ENCODE data around the gene ASIC4. TPM values are rescaled to one million over a fixed set of nuclear protein-coding genes. Genes with fewer than 3 reads are reported as not detected.

ASIC4 gene
- total RNA-seq, 1 donor from 2014 or later = 0.15 TPM

- no peak overlapping the region for H3K27ac Mint-ChIP-seq (ENCODE audit: unreplicated experiment)
- peaks cover 17% of the 10 kb centered on the region for H3K36me3 Mint-ChIP-seq (ENCODE audit: low read depth)
- H3K9me3 Mint-ChIP-seq (ENCODE audit: low read depth) = no peaks in the 10 kb centered on the region
- TF ChIP-seq, protein P1, sequence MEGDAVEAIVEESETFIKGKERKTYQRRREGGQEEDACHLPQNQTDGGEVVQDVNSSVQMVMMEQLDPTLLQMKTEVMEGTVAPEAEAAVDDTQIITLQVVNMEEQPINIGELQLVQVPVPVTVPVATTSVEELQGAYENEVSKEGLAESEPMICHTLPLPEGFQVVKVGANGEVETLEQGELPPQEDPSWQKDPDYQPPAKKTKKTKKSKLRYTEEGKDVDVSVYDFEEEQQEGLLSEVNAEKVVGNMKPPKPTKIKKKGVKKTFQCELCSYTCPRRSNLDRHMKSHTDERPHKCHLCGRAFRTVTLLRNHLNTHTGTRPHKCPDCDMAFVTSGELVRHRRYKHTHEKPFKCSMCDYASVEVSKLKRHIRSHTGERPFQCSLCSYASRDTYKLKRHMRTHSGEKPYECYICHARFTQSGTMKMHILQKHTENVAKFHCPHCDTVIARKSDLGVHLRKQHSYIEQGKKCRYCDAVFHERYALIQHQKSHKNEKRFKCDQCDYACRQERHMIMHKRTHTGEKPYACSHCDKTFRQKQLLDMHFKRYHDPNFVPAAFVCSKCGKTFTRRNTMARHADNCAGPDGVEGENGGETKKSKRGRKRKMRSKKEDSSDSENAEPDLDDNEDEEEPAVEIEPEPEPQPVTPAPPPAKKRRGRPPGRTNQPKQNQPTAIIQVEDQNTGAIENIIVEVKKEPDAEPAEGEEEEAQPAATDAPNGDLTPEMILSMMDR (IDR thresholded peaks at IDR 0.05) = no peak
- peaks cover 29% of the 10 kb centered on the region for H3K4me1 Mint-ChIP-seq (ENCODE audit: low read depth)
- H3K4me3 Mint-ChIP-seq (ENCODE audit: unreplicated experiment) = no peak overlapping the region
- H3K27me3 Mint-ChIP-seq (ENCODE audit: low read depth) = no peaks in the 10 kb centered on the region
- no peak for DNase-seq (ENCODE audit: low spot score)
Measured at GRCh38 chr2:219545943-219546352, 31.7 kb downstream of the ASIC4 start.

DNA sequence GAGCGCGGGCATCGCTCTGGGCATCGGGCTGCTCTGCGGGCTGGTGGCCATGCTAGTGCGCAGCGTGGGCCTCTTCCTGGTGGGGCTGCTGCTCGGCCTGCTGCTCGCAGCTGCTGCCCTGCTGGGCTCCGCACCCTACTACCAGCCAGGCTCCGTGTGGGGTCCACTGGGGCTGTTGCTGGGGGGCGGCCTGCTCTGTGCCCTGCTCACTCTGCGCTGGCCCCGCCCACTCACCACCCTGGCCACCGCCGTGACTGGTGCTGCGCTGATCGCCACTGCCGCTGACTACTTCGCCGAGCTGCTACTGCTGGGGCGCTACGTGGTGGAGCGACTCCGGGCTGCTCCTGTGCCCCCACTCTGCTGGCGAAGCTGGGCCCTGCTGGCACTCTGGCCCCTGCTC lies 33.3 kb downstream of the ASIC4 start:
- peak; percentile 92 for DNase-seq (ENCODE audit: low spot score)
- TF ChIP-seq, protein P1 (IDR thresholded peaks at IDR 0.05) = no peak
- H3K27me3 Mint-ChIP-seq (ENCODE audit: low read depth) = no peaks in the 10 kb centered on the region

DNA sequence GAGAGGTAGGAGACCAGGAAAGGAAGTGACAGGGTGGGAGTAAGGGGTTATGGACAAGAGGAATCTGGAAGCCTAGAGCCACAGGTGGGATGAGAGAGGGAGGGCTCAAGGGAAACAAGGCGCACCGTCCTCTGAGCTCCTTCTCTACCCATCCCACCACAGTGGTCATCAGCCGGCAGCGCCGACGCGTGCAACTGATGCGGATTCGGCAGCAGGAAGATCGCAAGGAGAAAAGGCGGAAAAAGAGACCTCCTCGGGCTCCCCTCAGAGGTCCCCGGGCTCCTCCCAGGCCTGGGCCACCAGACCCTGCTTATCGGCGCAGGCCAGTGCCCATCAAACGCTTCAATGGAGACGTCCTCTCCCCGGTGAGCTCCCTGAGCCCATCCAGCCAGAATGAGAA lies 34.7 kb downstream of the ASIC4 start:
- Mint-ChIP-seq H3K27me3 (ENCODE audit: low read depth) (no peaks in the 10 kb centered on the region), H3K27ac (ENCODE audit: unreplicated experiment) (no peak overlapping the region), H3K4me3 (ENCODE audit: unreplicated experiment) (no peak overlapping the region)

More for the DNA sequence above, 33.3 kb downstream of the ASIC4 start:
- H3K27ac Mint-ChIP-seq (ENCODE audit: unreplicated experiment) = no peak overlapping the region
- H3K9me3 Mint-ChIP-seq (ENCODE audit: low read depth) = no peaks in the 10 kb centered on the region
- peaks cover 21% of the 10 kb centered on the region for H3K4me1 Mint-ChIP-seq (ENCODE audit: low read depth)
- H3K36me3 Mint-ChIP-seq (ENCODE audit: low read depth) = peaks cover 11% of the 10 kb centered on the region
- H3K4me3 Mint-ChIP-seq (ENCODE audit: unreplicated experiment) = no peak overlapping the region

DNA sequence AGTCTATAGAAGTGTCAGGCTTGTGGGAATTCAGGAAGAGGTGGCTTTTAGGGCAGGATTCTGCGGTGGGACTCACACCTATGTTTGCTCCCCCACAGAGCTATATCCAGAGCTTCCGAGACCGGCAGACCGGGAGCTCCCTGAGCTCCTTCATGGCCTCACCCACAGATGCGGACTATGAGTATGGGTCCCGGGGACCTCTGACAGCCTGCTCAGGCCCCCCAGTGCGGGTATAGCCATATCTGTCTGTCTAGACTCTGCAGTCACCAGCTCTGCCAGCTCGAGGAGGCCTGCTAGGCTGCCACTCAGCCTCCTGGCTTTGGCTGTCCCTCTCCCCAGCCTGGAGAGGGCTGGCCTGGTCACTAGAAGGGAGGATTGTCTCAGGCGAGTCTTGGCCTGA lies 35.3 kb downstream of the ASIC4 start:
- no peak overlapping the region for H3K27ac Mint-ChIP-seq (ENCODE audit: unreplicated experiment)
- DNase-seq (ENCODE audit: low spot score) = no peak
- no peaks in the 10 kb centered on the region for H3K9me3 Mint-ChIP-seq (ENCODE audit: low read depth)
- peaks cover 11% of the 10 kb centered on the region for H3K36me3 Mint-ChIP-seq (ENCODE audit: low read depth)
- peaks cover 18% of the 10 kb centered on the region for H3K4me1 Mint-ChIP-seq (ENCODE audit: low read depth)
- H3K27me3 Mint-ChIP-seq (ENCODE audit: low read depth) = no peaks in the 10 kb centered on the region
- H3K4me3 Mint-ChIP-seq (ENCODE audit: unreplicated experiment) = no peak overlapping the region
- TF ChIP-seq, protein P1 (IDR thresholded peaks at IDR 0.05) = no peak

More for the DNA sequence above, 34.7 kb downstream of the ASIC4 start:
- peaks cover 24% of the 10 kb centered on the region for H3K4me1 Mint-ChIP-seq (ENCODE audit: low read depth)
- H3K9me3 Mint-ChIP-seq (ENCODE audit: low read depth) = no peaks in the 10 kb centered on the region
- H3K36me3 Mint-ChIP-seq (ENCODE audit: low read depth) = peaks cover 11% of the 10 kb centered on the region
- TF ChIP-seq, protein P1 (IDR thresholded peaks at IDR 0.05) = no peak
- no peak for DNase-seq (ENCODE audit: low spot score)

DNA sequence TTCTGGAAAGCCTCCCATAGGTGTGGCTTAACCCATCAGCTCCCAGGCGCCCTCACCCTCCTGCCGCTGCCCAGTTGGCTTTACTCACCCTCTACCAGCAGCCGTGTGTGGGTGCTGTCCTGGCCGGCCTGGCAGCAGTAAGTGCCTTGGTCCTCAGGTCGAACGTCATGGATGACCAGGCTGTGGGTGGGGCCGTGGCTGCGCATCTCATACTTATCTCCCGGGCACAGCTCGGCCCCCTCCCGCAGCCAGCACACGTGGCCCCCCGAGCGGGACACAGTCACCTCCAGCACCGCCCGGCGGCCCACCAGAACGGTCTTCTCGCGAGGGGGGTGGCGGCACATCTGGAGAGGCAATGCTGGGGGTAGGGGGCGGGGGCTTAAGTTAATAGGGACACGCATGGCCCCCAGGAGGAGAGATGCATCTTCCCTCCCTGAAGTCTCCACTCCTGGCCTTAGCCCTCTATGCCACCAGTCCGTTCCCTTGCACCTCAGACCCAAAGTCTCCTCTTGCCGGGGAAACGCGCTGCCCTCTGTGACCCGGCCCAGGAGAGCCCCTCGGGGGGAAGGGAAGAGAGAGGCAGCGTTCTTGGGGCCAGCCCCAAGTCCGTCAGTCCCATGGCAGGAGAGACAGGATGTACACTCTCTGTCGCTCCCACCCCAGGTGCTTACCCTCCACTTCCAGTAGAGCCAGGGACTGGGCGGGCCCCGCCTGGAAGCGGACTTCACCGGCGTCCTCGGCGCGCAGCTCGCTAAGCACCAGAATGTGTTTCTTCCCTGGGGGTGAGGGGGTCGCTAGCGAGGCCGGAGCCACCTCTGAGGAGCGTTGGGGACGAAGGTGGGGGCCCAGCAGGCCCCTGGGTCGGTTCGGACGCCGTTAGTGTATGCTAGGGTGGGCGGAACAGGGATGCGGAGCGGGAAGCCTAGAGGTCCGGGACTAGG lies 37.4 kb downstream of the ASIC4 start:
- Mint-ChIP-seq H3K4me3 (ENCODE audit: unreplicated experiment) (peak overlapping the region; percentile 76), H3K27ac (ENCODE audit: unreplicated experiment) (peak overlapping the region; percentile 27)
- TF ChIP-seq, protein P1 (IDR thresholded peaks at IDR 0.05) = peak; percentile 8

More for the DNA sequence above, 37.4 kb downstream of the ASIC4 start:
- Mint-ChIP-seq H3K9me3 (ENCODE audit: low read depth) (no peaks in the 10 kb centered on the region), H3K4me1 (ENCODE audit: low read depth) (peaks cover 15% of the 10 kb centered on the region), H3K36me3 (ENCODE audit: low read depth) (peaks cover 12% of the 10 kb centered on the region), H3K27me3 (ENCODE audit: low read depth) (no peaks in the 10 kb centered on the region)
- no peak for DNase-seq (ENCODE audit: low spot score)

Data from chondrocyte (in vitro differentiated cells).